NCI-H187 treated with DMSO at 0.1 percent for 48 hours (cell line): ENCODE data around the gene PCDH8.
A peak's percentile ranks its signal among the peaks of the same experiment; 100 is the strongest.

ENCODE experiments used
- DNase-seq: peaks from one replicate; lab custom pipeline; 2025; lab: John Stamatoyannopoulos, UW

Gene PCDH8

GRCh38 chr13:52848455-52849195 lies at the start of gene PCDH8:
Gene PCDH8 (minus strand): TSS chr13:52848640. CDS start chr13:52848436, 204 bp downstream.
- DNase-seq, result peak; percentile 52

GRCh38 chr13:52896827-52897659 lies 48.6 kb upstream of the PCDH8 start:
- DNase-seq, result no peak

GRCh38 chr13:52894413-52894812 lies 46.0 kb upstream of the PCDH8 start:
- DNase-seq, result no peak

GRCh38 chr13:52892925-52893324 lies 44.5 kb upstream of the PCDH8 start:
- no peak for DNase-seq

GRCh38 chr13:52891706-52892105 lies 43.3 kb upstream of the PCDH8 start:
- no peak for DNase-seq

GRCh38 chr13:52887165-52887564 lies 38.7 kb upstream of the PCDH8 start:
- DNase-seq, result no peak

- DNase-seq, result no peak
Observed at GRCh38 chr13:52885141-52885540, 36.7 kb upstream of the PCDH8 start.

- DNase-seq, result no peak
Observed at GRCh38 chr13:52884429-52885010, 36.1 kb upstream of the PCDH8 start.

- DNase-seq, result no peak
Observed at GRCh38 chr13:52882785-52883184, 34.3 kb upstream of the PCDH8 start.

GRCh38 chr13:52879950-52880741 lies 31.7 kb upstream of the PCDH8 start:
- DNase-seq, result no peak

- DNase-seq, result no peak
Observed at GRCh38 chr13:52878831-52879230, 30.4 kb upstream of the PCDH8 start.

- no peak for DNase-seq
Observed at GRCh38 chr13:52870143-52870542, 21.7 kb upstream of the PCDH8 start.

GRCh38 chr13:52869621-52870020 lies 21.2 kb upstream of the PCDH8 start:
- DNase-seq, result no peak

- no peak for DNase-seq
Observed at GRCh38 chr13:52869050-52869449, 20.6 kb upstream of the PCDH8 start.

GRCh38 chr13:52868190-52868589 lies 19.8 kb upstream of the PCDH8 start:
- no peak for DNase-seq

GRCh38 chr13:52864941-52865340 lies 16.5 kb upstream of the PCDH8 start:
- no peak for DNase-seq

GRCh38 chr13:52862358-52863206 lies 14.1 kb upstream of the PCDH8 start:
- DNase-seq, result no peak

- no peak for DNase-seq
Observed at GRCh38 chr13:52852444-52852843, 4.0 kb upstream of the PCDH8 start.

- no peak for DNase-seq
Observed at GRCh38 chr13:52851137-52851962, 2.9 kb upstream of the PCDH8 start.
